Endothelial cell of umbilical vein (primary cell): Measurements from ENCODE around the gene DIAPH2.

ENCODE experiments used
- CTCF ChIP-seq, 2 donors: IDR thresholded peaks; 1 replicate in 1 of 2; 2 replicates in 1 of 2; pipeline ENCODE4 v1.5.1; 2011; ENCODE audit warnings: low read length in 2 of 2, mild to moderate bottlenecking in 2 of 2, moderate library complexity in 2 of 2, control low read depth in 1 of 2, inconsistent platforms in 1 of 2, low read depth in 1 of 2; ENCODE audit not compliant: insufficient read depth in 1 of 2; ENCODE audit errors: extremely low read depth in 1 of 2
- JUN ChIP-seq: IDR thresholded peaks from 2 replicates; pipeline ENCODE4 v1.6.1; 2011; ENCODE audit warnings: borderline replicate concordance, low read depth; ENCODE audit not compliant: insufficient read length, insufficient read depth
- POLR2A ChIP-seq: IDR thresholded peaks from 2 replicates; pipeline ENCODE4 v1.6.1; 2012; ENCODE audit warnings: low read depth, mild to moderate bottlenecking, control low read depth, low read length
- POLR2AphosphoS5 ChIP-seq: IDR thresholded peaks from 2 replicates; pipeline ENCODE4 v1.6.1; 2012; ENCODE audit warnings: low read depth, mild to moderate bottlenecking, control low read depth, low read length, moderate library complexity; ENCODE audit not compliant: insufficient read depth

- no peak for TF ChIP-seq CTCF (IDR thresholded peaks at IDR 0.05; ENCODE audit: extremely low read depth in 1 of 2, insufficient read depth in 1 of 2, low read depth in 1 of 2, low read length in 2 of 2)
- no peak for TF ChIP-seq POLR2A
- TF ChIP-seq POLR2AphosphoS5 = no peak
- no peak for TF ChIP-seq JUN
Measured at GRCh38 chrX:96985046-96985445, 300.4 kb downstream of the DIAPH2 start.
